H1 (cell line): ENCODE data around the gene KRT35. TPM values are rescaled to one million over a fixed set of nuclear protein-coding genes. Genes with fewer than 3 reads are reported as not detected.

Experiments used
- CTCF ChIA-PET: fragments of 300-600 bp; sonication (Branson Sonifier 250); formaldehyde crosslinking; loops from one replicate; lab custom pipeline; 2021; ENCODE audit not compliant: partially characterized antibody; lab: Charles Lee
- POLR2A ChIA-PET: fragments of 300-600 bp; sonication (Branson Sonifier 250); formaldehyde crosslinking; loops from one replicate; lab custom pipeline; 2021; ENCODE audit warnings: inconsistent platforms; ENCODE audit not compliant: partially characterized antibody; lab: Charles Lee
- DNase-seq, 2 experiments: peaks; one replicate each; pipeline versions ENCODE4 v3.0.0 to v3.0.0-alpha.2; 2010 to 2022; ENCODE audit warnings: low spot score in 2 of 2, low read depth in 1 of 2, mixed read lengths in 1 of 2
- FAIRE-seq: peaks from 2 replicates; lab custom pipeline; 2011; peaks lifted over from hg19 to GRCh38; lab: Jason Lieb, UNC
- H2AFZ ChIP-seq: 2 replicates; pipeline ENCODE4 v1.8.1; 2012; ENCODE audit warnings: low read length, inconsistent platforms
- H2AK5ac ChIP-seq: 2 replicates; pipeline ENCODE4 v1.6.1; 2013; ENCODE audit warnings: low read depth, low read length
- H2BK120ac ChIP-seq: replicated peaks from 2 replicates; pipeline ENCODE3; 2013; ENCODE audit warnings: low read depth, low read length, inconsistent platforms
- H2BK12ac ChIP-seq: 2 replicates; pipeline ENCODE4 v1.6.1; 2013; ENCODE audit warnings: low read depth, low read length
- H2BK15ac ChIP-seq: 2 replicates; pipeline ENCODE4 v1.6.1; 2013; ENCODE audit warnings: low read length
- H2BK20ac ChIP-seq: 2 replicates; pipeline ENCODE4 v1.6.1; 2013; ENCODE audit warnings: low read length
- H2BK5ac ChIP-seq: 2 replicates; pipeline ENCODE4 v1.6.1; 2013; ENCODE audit warnings: low read depth, low read length
- H3K14ac ChIP-seq: 2 replicates; pipeline ENCODE4 v1.6.1; 2013; ENCODE audit warnings: inconsistent platforms; ENCODE audit not compliant: insufficient read length
- H3K18ac ChIP-seq: 2 replicates; pipeline ENCODE4 v1.6.1; 2013; ENCODE audit warnings: low read length; ENCODE audit errors: extremely low read depth
- H3K23ac ChIP-seq: 2 replicates; pipeline ENCODE4 v1.6.1; 2013; ENCODE audit warnings: inconsistent platforms; ENCODE audit not compliant: insufficient read length
- H3K23me2 ChIP-seq: 2 replicates; pipeline ENCODE4 v1.6.1; 2013; ENCODE audit warnings: low read depth, low read length
- H3K27ac ChIP-seq: 2 replicates; pipeline ENCODE4 v1.6.1; 2011; ENCODE audit warnings: low read depth, low read length, inconsistent platforms
- H3K27me3 ChIP-seq, 4 experiments: replicated peaks in 1 of 4; 1 replicate in 1 of 4; 2 replicates in 3 of 4; pipeline versions ENCODE4 v1.6.1 to v1.8.1; 2011 to 2013; ENCODE audit warnings: low read length in 3 of 4, mild to moderate bottlenecking in 3 of 4, inconsistent platforms in 2 of 4, mixed read lengths in 2 of 4, moderate library complexity in 1 of 4; ENCODE audit not compliant: control insufficient read depth in 3 of 4, insufficient read depth in 3 of 4; ENCODE audit errors: extremely low read depth in 1 of 4
- H3K36me3 ChIP-seq, 4 experiments: 2 replicates each; pipeline versions ENCODE4 v1.6.1 to v1.8.1; 2011 to 2013; ENCODE audit warnings: mild to moderate bottlenecking in 4 of 4, low read length in 3 of 4, moderate library complexity in 2 of 4, control low read depth in 1 of 4, inconsistent platforms in 1 of 4; ENCODE audit not compliant: insufficient read depth in 4 of 4, control insufficient read depth in 2 of 4
- H3K4ac ChIP-seq: replicated peaks from 2 replicates; pipeline ENCODE3; 2013; ENCODE audit warnings: low read length, low read depth, mixed read lengths, inconsistent platforms; ENCODE audit not compliant: insufficient read length
- H3K4me1 ChIP-seq, 4 experiments: replicated peaks in 1 of 4; 1 replicate in 1 of 4; 2 replicates in 3 of 4; pipeline versions ENCODE4 v1.6.1 to v1.8.1; 2011 to 2013; ENCODE audit warnings: low read length in 3 of 4, inconsistent platforms in 2 of 4, mixed read lengths in 1 of 4; ENCODE audit not compliant: insufficient read depth in 4 of 4, control insufficient read depth in 3 of 4
- H3K4me2 ChIP-seq, 2 experiments: 2 replicates each; pipeline versions ENCODE4 v1.6.1 to v1.8.1; 2011 to 2013; ENCODE audit warnings: low read depth in 2 of 2, low read length in 2 of 2, control low read depth in 1 of 2, inconsistent platforms in 1 of 2, mild to moderate bottlenecking in 1 of 2; ENCODE audit not compliant: insufficient read depth in 1 of 2
- H3K4me3 ChIP-seq, 4 experiments: fragments of 200-600, 300-600 bp in 1 of 4; sonication (generic), shearing (Covaris generic), sonication (Bioruptor Twin) in 1 of 4; 2 replicates each; pipeline versions ENCODE4 v1.5.1 to v1.8.1; 2011 to 2016; ENCODE audit warnings: low read length in 4 of 4, low read depth in 3 of 4, control low read depth in 2 of 4, inconsistent platforms in 2 of 4, mild to moderate bottlenecking in 2 of 4, mixed read lengths in 1 of 4, moderate library complexity in 1 of 4; ENCODE audit not compliant: insufficient read depth in 2 of 4; ENCODE audit errors: extremely low read depth in 1 of 4
- H3K56ac ChIP-seq: replicated peaks from 2 replicates; pipeline ENCODE3; 2013; ENCODE audit warnings: low read depth, mild to moderate bottlenecking, mixed read lengths, low read length, inconsistent platforms; ENCODE audit not compliant: insufficient read length
- H3K79me1 ChIP-seq: 2 replicates; pipeline ENCODE4 v1.6.1; 2013; ENCODE audit warnings: low read depth, low read length, control low read depth
- H3K79me2 ChIP-seq, 2 experiments: 2 replicates each; pipeline versions ENCODE4 v1.6.1 to v1.8.1; 2012 to 2013; ENCODE audit warnings: low read length in 2 of 2, mild to moderate bottlenecking in 2 of 2, inconsistent platforms in 1 of 2; ENCODE audit not compliant: insufficient read depth in 2 of 2, control insufficient read depth in 1 of 2
- H3K9ac ChIP-seq, 4 experiments: replicated peaks in 1 of 4; 1 replicate in 1 of 4; 2 replicates in 3 of 4; pipeline versions ENCODE4 v1.6.1 to v1.8.1; 2011 to 2013; ENCODE audit warnings: low read depth in 3 of 4, low read length in 3 of 4, control low read depth in 2 of 4, mild to moderate bottlenecking in 2 of 4, moderate library complexity in 2 of 4, inconsistent platforms in 1 of 4; ENCODE audit errors: extremely low read depth in 1 of 4
- H3K9me3 ChIP-seq, 2 experiments: 2 replicates each; pipeline versions ENCODE4 v1.6.1 to v1.8.1; 2012 to 2013; ENCODE audit warnings: mild to moderate bottlenecking in 2 of 2, moderate library complexity in 2 of 2, control low read depth in 1 of 2, inconsistent platforms in 1 of 2, low read depth in 1 of 2, low read length in 1 of 2, mixed read lengths in 1 of 2; ENCODE audit not compliant: insufficient read depth in 2 of 2
- H4K20me1 ChIP-seq, 2 experiments: replicated peaks in 1 of 2; 2 replicates each; pipeline versions ENCODE3 to v1.8.1; 2011 to 2013; ENCODE audit warnings: inconsistent platforms in 2 of 2, low read length in 2 of 2, mild to moderate bottlenecking in 1 of 2; ENCODE audit not compliant: insufficient read depth in 2 of 2, control insufficient read depth in 1 of 2
- H4K5ac ChIP-seq: 2 replicates; pipeline ENCODE4 v1.6.1; 2013; ENCODE audit warnings: low read length, low read depth, mixed read lengths, inconsistent platforms; ENCODE audit not compliant: insufficient read length
- H4K8ac ChIP-seq: 2 replicates; pipeline ENCODE4 v1.8.0; 2013; ENCODE audit warnings: mild to moderate bottlenecking, moderate library complexity, low read length, inconsistent platforms; ENCODE audit not compliant: insufficient read depth; ENCODE audit errors: extremely low read depth
- H4K91ac ChIP-seq: replicated peaks from 2 replicates; pipeline ENCODE3; 2013; ENCODE audit warnings: low read length, mixed read lengths, inconsistent platforms; ENCODE audit not compliant: insufficient read length
- ASH2L ChIP-seq: fragments of 200-600, 300-600 bp; sonication (generic); IDR thresholded peaks from one replicate; pipeline ENCODE4 v1.7.1; 2017; ENCODE audit warnings: low read length
- BCL11A ChIP-seq, 2 experiments: IDR thresholded peaks; one replicate each; pipeline ENCODE4 v1.6.1; 2011; ENCODE audit warnings: low read depth in 2 of 2, low read length in 2 of 2, mild to moderate bottlenecking in 2 of 2
- CHD1 ChIP-seq: IDR thresholded peaks from 2 replicates; pipeline ENCODE4 v1.6.1; 2012; ENCODE audit warnings: low read depth, low read length, improper control_type of control experiment
- CTBP2 ChIP-seq: IDR thresholded peaks from 2 replicates; pipeline ENCODE4 v1.7.0; 2011; ENCODE audit warnings: borderline replicate concordance, mild to moderate bottlenecking, moderate library complexity, mixed read lengths, low read length; ENCODE audit not compliant: insufficient read depth, insufficient read length
- GABPA ChIP-seq: IDR thresholded peaks from 2 replicates; pipeline ENCODE4 v1.6.1; 2011; ENCODE audit warnings: mild to moderate bottlenecking, low read length, moderate library complexity, borderline replicate concordance; ENCODE audit not compliant: insufficient read depth
- JUN ChIP-seq: IDR thresholded peaks from 2 replicates; pipeline ENCODE4 v1.6.1; 2011; ENCODE audit warnings: low read depth, mild to moderate bottlenecking, improper control_type of control experiment, low read length
- RAD21 ChIP-seq, 2 experiments: IDR thresholded peaks in 1 of 2; conservative IDR thresholded peaks in 1 of 2; 2 replicates each; pipeline ENCODE4 v1.6.1; 2011; ENCODE audit warnings: low read depth in 2 of 2, low read length in 2 of 2, improper control_type of control experiment in 1 of 2, inconsistent platforms in 1 of 2, mild to moderate bottlenecking in 1 of 2, moderate library complexity in 1 of 2
- RXRA ChIP-seq: IDR thresholded peaks from 2 replicates; pipeline ENCODE4 v1.6.1; 2011; ENCODE audit warnings: low read depth, mild to moderate bottlenecking, low read length, moderate library complexity; ENCODE audit not compliant: insufficient read depth
- SIRT6 ChIP-seq: IDR thresholded peaks from one replicate; pipeline ENCODE4 v1.7.1; 2012; ENCODE audit warnings: low read length, inconsistent platforms
- SP2 ChIP-seq: IDR thresholded peaks from 2 replicates; pipeline ENCODE4 v1.6.1; 2012; ENCODE audit warnings: mild to moderate bottlenecking, low read length, inconsistent platforms
- TAF7 ChIP-seq: optimal IDR thresholded peaks from 2 replicates; pipeline ENCODE3; 2011; ENCODE audit warnings: low read depth, mild to moderate bottlenecking, inconsistent platforms, low read length, moderate library complexity, borderline replicate concordance
- TCF12 ChIP-seq: IDR thresholded peaks from 2 replicates; pipeline ENCODE4 v1.6.1; 2011; ENCODE audit warnings: low read depth, mild to moderate bottlenecking, low read length
- ZNF274 ChIP-seq: IDR thresholded peaks from 2 replicates; pipeline ENCODE4 v1.7.0; 2012; ENCODE audit warnings: low read length, borderline replicate concordance; ENCODE audit errors: extremely low read depth
- WGBS, 2 experiments: shearing (Covaris generic) in 1 of 2; methylation state at CpG; one replicate each; pipeline versions ENCODE4 v1.1.6 to v1.1.7; 2013 to 2015; ENCODE audit warnings: low lambda C conversion rate in 2 of 2, mixed read lengths in 2 of 2, inconsistent platforms in 1 of 2, low coverage in 1 of 2, missing lambda C conversion rate in 1 of 2; ENCODE audit not compliant: insufficient replicate concordance in 2 of 2, insufficient coverage in 1 of 2, insufficient read length in 1 of 2; ENCODE audit errors: extremely low coverage in 1 of 2, missing lambda C conversion rate in 1 of 2; 5-methylcytosine and 5-hydroxymethylcytosine counted together
- polyA plus RNA-seq, 7 experiments: library from polyadenylated mRNA; depleted of rRNA in 3 of 7; stranded (reverse) in 5 of 7; unstranded in 2 of 7; fragments of >200 nt in 5 of 7; fragments of 200-250 nt in 2 of 7; gene quantifications; 1 replicate in 5 of 7; 2 replicates in 1 of 7; 4 replicates in 1 of 7; pipeline versions ENCODE4 v1.2.1 to v1.2.3, GENCODE V29; 2011 to 2013; ENCODE audit warnings: missing spikeins in 2 of 7, mixed read lengths in 2 of 7
- total RNA-seq: library from RNA; stranded (reverse); fragmentation: NEBNext Ultra II Directional; extraction: Animal tissue kit (Norgen Biotek cat#: 25700); gene quantifications from 2 replicates; pipeline ENCODE4 v1.2.1, GENCODE V29; 2021

Gene KRT35
- total and polyA plus RNA-seq, 2 of the 8 experiments (the other 6 are each of a cell fraction or from before 2014, with no cell fraction given) = not detected

GRCh38 chr17:41439375-41439774 is 41.6 kb downstream of the KRT35 start:
- Histone ChIP-seq H4K5ac (no peak overlapping the region), H3K14ac (no peak overlapping the region), H3K23me2 (no peaks in the 10 kb centered on the region), H3K79me2 (no peaks in the 10 kb centered on the region), H4K8ac (no peak overlapping the region), H2BK5ac (no peak overlapping the region), H3K9ac (no peak overlapping the region), H3K4ac (no peak overlapping the region), H2BK120ac (no peak overlapping the region), H3K56ac (no peak overlapping the region), H3K27ac (no peak overlapping the region), H4K20me1 (no peaks in the 10 kb centered on the region), H2BK20ac (no peak overlapping the region), H2AFZ (no peak overlapping the region), H3K4me3 (no peak overlapping the region), H3K18ac (no peak overlapping the region), H3K23ac (no peak overlapping the region), H3K36me3 (no peaks in the 10 kb centered on the region), H3K27me3 (no peaks in the 10 kb centered on the region; a peak in 1 of 7 replicates)
- CTCF ChIA-PET = interaction anchor here (0.7 to 1.8 kb wide), 5 partner anchors 9 to 110 kb away, joined by 3 to 5 read pairs (median 4); no protein-coding TSS in a partner anchor
- POLR2A ChIA-PET = no interaction called here
- DNase-seq (no peak), FAIRE-seq (no peak)
- TF ChIP-seq ASH2L = no peak
- TF ChIP-seq CTBP2 = no peak
- no peak for TF ChIP-seq BCL11A (IDR thresholded peaks at IDR 0.05; ENCODE audit: low read depth in 2 of 2, low read length in 2 of 2)
- TF ChIP-seq ZNF274 = no peak
- no peak for TF ChIP-seq RAD21 (IDR thresholded peaks at IDR 0.05 in 1 of 2, conservative IDR thresholded peaks at IDR 0.05 in 1 of 2; ENCODE audit: low read depth in 2 of 2, low read length in 2 of 2)
- TF ChIP-seq SIRT6 = no peak
- no peak for TF ChIP-seq JUN
- no peak for TF ChIP-seq TCF12
- TF ChIP-seq GABPA = no peak
- TF ChIP-seq CHD1 = no peak
- no peak for TF ChIP-seq RXRA
- no peak for TF ChIP-seq TAF7
- no peak for TF ChIP-seq SP2
- TF ChIP-seq, all 59 proteins: peak for 0
- no peaks in the 10 kb centered on the region for H3K4me1 ChIP-seq
- H2AK5ac ChIP-seq = no peak overlapping the region
- H3K79me1 ChIP-seq = no peaks in the 10 kb centered on the region
- H4K91ac ChIP-seq = no peak overlapping the region
- H2BK15ac ChIP-seq = no peak overlapping the region
- no peak overlapping the region for H2BK12ac ChIP-seq
- WGBS, 2 experiments = 94% methylated on average over 4 of the region's 5 CpGs; no CpG with 5 or more reads in 1 of the 2 experiments
- no peaks in the 10 kb centered on the region; a peak in 1 of 4 replicates for H3K9me3 ChIP-seq
- no peak overlapping the region for H3K4me2 ChIP-seq
